Mucosa of rectum (tissue), 2 donors: ENCODE data around the gene PCARE.

ENCODE experiments used
- H3K27ac ChIP-seq, 2 donors: one replicate each; pipeline ENCODE4 v1.7.0; 2013; ENCODE audit warnings: inconsistent platforms in 2 of 2, low read depth in 2 of 2, low read length in 2 of 2
- H3K27me3 ChIP-seq, 2 donors: one replicate each; pipeline ENCODE4 v1.7.0; 2013; ENCODE audit warnings: low read length in 2 of 2; ENCODE audit not compliant: control insufficient read depth in 2 of 2, insufficient read depth in 2 of 2
- H3K36me3 ChIP-seq, 2 donors: one replicate each; pipeline ENCODE4 v1.7.0; 2013; ENCODE audit warnings: low read length in 2 of 2; ENCODE audit not compliant: control insufficient read depth in 2 of 2, insufficient read depth in 2 of 2
- H3K4me1 ChIP-seq, 2 donors: one replicate each; pipeline ENCODE4 v1.7.0; 2013; ENCODE audit warnings: low read length in 2 of 2, mild to moderate bottlenecking in 1 of 2; ENCODE audit not compliant: control insufficient read depth in 2 of 2, insufficient read depth in 2 of 2
- H3K4me3 ChIP-seq, 2 donors: one replicate each; pipeline ENCODE4 v1.7.0; 2013; ENCODE audit warnings: low read length in 2 of 2
- H3K9ac ChIP-seq, 2 donors: one replicate each; pipeline ENCODE4 v1.7.0; 2013; ENCODE audit warnings: low read length in 2 of 2, low read depth in 1 of 2, mild to moderate bottlenecking in 1 of 2
- H3K9me3 ChIP-seq, 2 donors: one replicate each; pipeline ENCODE4 v1.7.0; 2013; ENCODE audit warnings: low read length in 2 of 2; ENCODE audit not compliant: control insufficient read depth in 2 of 2
- donor health status: healthy.
- donor health status: Normal muscosa, but diverticular disease.

The PCARE gene

DNA sequence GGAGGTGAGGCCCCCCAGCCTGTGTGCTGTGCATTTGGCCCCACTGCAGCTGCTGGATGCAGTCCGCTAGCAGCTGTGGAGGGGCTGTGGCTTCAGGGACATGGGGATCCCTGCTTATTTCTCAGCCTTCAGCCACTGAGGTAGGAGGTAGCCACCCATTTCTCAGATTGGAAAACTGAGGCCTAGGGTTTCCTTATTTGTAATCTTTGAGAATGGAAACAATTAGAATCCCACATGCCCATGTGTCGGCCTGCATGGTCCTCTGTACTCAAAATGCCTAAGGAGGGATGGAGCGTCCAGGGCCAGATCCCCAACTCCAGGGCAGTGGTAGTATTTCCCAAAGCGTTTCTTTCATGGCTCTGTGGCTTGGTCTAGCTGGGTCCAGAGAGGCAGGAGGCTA is 51.1 kb downstream of the PCARE start:
- H3K27me3 ChIP-seq: no peaks in the 10 kb centered on the region
- H3K36me3 ChIP-seq: no peaks in the 10 kb centered on the region
- H3K9me3 ChIP-seq: no peaks in the 10 kb centered on the region
- no peak overlapping the region for H3K9ac ChIP-seq
- H3K4me1 ChIP-seq: no peaks in the 10 kb centered on the region
- no peak overlapping the region for H3K27ac ChIP-seq
- no peak overlapping the region for H3K4me3 ChIP-seq

DNA sequence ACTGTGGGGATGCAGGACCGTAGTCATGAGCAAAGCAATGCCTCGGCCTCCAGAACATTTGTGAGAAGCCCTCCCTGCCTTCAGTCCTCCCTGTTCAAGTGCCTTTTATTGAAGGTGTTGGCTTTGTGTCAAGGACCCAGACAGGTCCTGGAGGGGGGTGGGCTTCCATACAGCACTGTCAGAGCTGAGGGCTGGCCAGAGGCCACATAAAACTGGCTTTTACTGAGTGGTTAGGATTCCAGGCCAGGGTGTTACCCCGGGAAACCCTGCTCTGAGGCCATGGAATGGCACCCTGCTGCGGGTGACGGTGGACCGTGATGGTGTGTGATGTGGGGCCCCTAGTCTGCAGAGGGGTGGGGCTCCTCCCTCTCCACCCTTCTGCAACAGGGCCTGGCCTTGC is 51.6 kb downstream of the PCARE start:
- Histone ChIP-seq H3K27me3 (no peaks in the 10 kb centered on the region), H3K4me1 (no peaks in the 10 kb centered on the region), H3K9ac (no peak overlapping the region), H3K4me3 (no peak overlapping the region), H3K9me3 (no peaks in the 10 kb centered on the region), H3K36me3 (no peaks in the 10 kb centered on the region), H3K27ac (no peak overlapping the region)

DNA sequence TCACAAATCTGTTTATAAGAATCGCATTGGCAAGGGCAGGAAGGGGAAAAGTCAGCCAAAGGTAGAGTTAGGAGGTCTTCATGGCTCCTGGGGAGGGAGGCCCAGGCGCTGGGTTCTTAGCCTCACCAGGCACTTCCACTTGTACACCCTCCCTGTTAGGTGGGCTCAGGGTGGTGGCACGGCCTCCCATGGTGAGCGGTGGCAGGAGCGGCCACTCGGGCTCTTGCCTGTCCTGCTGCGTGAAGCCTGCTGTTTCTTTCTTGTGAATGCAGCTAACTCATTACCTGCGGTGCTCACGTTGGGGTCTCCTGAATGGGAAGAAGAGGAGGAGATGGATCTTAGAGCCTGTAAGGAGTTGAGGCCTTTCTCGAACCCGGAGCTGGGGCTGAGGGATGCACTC is 52.4 kb downstream of the PCARE start:
- H3K4me1 ChIP-seq: no peaks in the 10 kb centered on the region
- H3K9ac ChIP-seq: no peak overlapping the region
- no peak overlapping the region for H3K27ac ChIP-seq
- no peaks in the 10 kb centered on the region for H3K27me3 ChIP-seq
- no peaks in the 10 kb centered on the region for H3K9me3 ChIP-seq
- no peak overlapping the region for H3K4me3 ChIP-seq
- no peaks in the 10 kb centered on the region for H3K36me3 ChIP-seq

DNA sequence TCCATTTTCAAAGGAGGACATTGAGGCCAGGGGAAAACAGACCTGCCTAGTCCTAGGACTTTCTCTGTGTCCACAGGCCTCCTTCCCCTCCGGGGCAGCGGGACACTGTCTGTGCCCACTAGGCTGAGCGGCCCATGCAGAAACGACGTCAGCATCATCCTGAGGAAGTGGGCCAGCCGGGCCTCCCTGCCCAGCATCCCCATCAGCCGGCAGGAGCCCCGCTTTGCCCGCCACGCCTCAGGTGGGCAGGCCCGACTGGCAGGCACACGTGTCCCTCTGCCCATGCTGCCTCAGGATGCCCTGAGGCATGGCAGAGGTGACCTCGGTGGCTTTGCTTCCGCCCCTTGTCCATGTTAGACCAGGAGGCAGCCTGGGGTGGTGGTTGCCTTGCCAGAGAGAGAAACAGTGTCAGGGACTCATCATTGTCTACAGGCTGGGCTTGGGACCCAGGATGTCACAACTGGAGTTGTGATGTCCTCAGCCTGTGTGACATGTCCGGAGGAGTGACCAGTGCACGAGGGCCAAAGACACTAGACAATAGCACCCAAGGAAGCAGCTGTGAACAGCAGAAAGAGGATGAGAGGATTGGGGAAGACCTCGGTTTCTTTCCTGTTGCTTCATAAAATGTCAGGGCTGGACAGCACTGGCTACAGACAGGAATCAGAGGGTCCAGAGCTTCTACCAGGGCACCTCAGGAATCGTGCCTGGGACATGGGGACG is 56.4 kb downstream of the PCARE start:
- no peaks in the 10 kb centered on the region for H3K36me3 ChIP-seq
- H3K4me3 ChIP-seq: no peak overlapping the region
- no peaks in the 10 kb centered on the region for H3K27me3 ChIP-seq
- H3K4me1 ChIP-seq: peaks cover 2 to 11% of the 10 kb centered on the region in 2 donors
- no peak overlapping the region for H3K27ac ChIP-seq
- H3K9me3 ChIP-seq: no peaks in the 10 kb centered on the region
- H3K9ac ChIP-seq: no peak overlapping the region

DNA sequence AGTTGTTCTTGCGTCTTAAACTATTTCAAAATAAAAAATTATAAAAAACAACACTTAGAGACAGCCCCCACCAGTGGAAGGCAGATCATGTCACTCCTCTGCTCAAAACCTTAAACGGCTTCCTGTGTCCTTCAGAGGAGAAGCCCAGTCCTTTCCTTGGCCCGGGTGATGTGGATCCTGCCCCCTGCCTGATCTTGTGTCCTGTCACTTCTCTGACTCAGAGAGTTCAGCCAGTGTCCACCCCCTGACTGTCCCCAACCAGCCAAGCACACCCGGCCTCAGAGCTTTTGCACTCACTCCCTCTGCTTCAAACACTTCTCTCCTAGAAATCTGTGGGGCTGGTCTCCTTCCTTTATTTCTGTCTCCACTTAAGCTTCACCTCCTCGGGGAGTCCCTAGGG is 57.8 kb downstream of the PCARE start:
- H3K4me1 ChIP-seq: peaks cover 11 to 12% of the 10 kb centered on the region in 2 donors
- H3K9me3 ChIP-seq: no peaks in the 10 kb centered on the region
- H3K36me3 ChIP-seq: no peaks in the 10 kb centered on the region
- no peaks in the 10 kb centered on the region for H3K27me3 ChIP-seq
- no peak overlapping the region for H3K4me3 ChIP-seq
- H3K27ac ChIP-seq: peak overlapping the region; percentile 17 to 38
- no peak overlapping the region for H3K9ac ChIP-seq

DNA sequence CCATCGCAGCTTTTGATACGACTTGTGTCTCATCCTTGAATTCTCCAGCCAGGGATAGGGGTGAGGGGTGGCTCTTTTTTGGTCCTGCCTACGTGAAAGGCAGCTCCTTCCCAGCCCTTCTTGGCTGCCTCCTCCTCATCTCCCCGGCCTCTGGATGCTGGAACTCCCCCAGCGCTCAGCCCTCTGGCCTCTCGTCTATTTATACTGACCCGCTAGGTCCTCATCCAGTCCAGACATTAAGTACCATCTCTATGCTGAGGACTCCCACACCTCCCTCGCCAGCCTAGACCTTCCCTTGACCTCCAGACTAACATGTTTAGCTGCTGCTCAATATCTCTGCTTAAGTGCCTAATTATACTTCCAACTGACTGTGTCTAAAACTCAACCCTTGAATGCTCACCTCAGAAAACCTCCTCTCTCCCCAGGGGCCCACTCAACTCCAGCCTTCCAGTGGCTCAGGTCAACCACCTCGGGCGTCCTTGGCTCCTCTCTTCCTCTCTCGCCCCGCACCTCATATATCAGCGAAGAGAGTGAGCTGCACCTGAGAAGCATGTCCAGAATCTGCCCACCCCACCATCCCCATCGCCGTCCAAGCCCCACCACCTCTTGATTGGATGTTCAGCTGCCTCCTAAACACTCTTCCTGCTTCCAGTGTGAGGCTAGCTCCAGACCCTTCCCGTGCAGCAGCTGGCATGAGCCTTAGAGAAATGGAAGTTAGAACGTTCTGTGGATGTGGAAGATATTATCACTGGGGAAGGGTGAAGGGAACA is 58.4 kb downstream of the PCARE start:
- Histone ChIP-seq H3K9ac (no peak overlapping the region), H3K27ac (peak overlapping the region; percentile 31 to 61), H3K4me3 (no peak overlapping the region)

DNA sequence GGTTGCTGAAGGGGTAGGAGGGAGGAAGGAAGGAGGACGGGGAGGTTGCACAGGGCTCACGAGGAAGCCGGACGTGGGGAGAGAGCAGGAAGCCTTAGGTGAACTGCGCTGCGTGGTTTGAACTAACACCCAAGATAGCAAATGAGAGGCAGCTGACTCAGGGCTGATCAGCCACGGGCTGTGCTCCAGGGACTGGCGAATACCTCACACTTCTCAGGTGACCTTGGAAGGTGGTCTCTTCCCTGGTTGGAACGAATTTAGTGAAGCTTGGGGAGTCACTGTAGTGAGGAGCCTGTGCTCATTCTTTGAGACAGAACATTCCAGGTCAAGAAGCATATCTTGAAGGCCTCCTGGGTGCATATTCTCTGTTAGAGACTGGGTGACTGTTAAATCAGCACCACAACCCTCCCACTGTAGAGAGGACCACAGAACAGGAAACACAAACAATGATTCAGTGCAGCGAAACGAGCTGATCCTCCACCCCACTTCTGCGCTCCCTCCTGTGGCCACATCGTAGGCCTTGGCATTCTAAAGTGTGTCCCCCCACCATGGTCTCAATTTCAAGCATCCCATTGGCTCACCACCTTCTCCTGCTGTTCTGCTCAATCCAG is 59.4 kb downstream of the PCARE start:
- no peaks in the 10 kb centered on the region for H3K36me3 ChIP-seq
- H3K27me3 ChIP-seq: no peaks in the 10 kb centered on the region
- H3K9me3 ChIP-seq: no peaks in the 10 kb centered on the region
- H3K9ac ChIP-seq: peak overlapping the region in 1 of 2 donors; percentile 10
- no peak overlapping the region for H3K4me3 ChIP-seq
- H3K27ac ChIP-seq: peak overlapping the region; percentile 31 to 61
- peaks cover 16 to 28% of the 10 kb centered on the region in 2 donors for H3K4me1 ChIP-seq

More for the DNA sequence above, 58.4 kb downstream of the PCARE start:
- peaks cover 15 to 18% of the 10 kb centered on the region in 2 donors for H3K4me1 ChIP-seq
- H3K27me3 ChIP-seq: no peaks in the 10 kb centered on the region
- H3K9me3 ChIP-seq: no peaks in the 10 kb centered on the region
- H3K36me3 ChIP-seq: no peaks in the 10 kb centered on the region

DNA sequence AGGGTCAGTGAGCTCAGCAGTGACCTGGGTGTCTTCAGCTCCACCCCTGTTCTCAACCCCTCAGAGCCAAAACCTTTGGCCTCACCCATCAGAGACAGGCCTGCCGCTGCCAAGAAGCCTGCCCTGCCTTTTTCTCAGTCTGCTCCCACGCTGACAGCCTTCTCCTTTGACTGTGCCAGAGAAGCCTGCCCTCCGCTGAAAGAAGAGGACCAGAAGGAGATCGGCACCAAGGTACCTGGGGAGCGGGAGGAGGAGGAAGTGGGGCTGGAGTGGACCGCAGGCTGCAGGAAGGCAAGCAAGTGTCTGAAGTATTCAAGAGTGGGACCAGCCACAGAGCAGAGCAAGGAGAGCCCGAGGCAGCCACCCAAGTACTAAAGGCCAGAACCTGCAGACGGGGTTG is 60.0 kb downstream of the PCARE start:
- Histone ChIP-seq H3K9ac (no peak overlapping the region), H3K4me3 (peak overlapping the region in 1 of 2 donors; percentile 20), H3K27ac (peak overlapping the region in 1 of 2 donors; percentile 61), H3K4me1 (peaks cover 16 to 28% of the 10 kb centered on the region in 2 donors), H3K36me3 (no peaks in the 10 kb centered on the region), H3K27me3 (no peaks in the 10 kb centered on the region), H3K9me3 (no peaks in the 10 kb centered on the region)

DNA sequence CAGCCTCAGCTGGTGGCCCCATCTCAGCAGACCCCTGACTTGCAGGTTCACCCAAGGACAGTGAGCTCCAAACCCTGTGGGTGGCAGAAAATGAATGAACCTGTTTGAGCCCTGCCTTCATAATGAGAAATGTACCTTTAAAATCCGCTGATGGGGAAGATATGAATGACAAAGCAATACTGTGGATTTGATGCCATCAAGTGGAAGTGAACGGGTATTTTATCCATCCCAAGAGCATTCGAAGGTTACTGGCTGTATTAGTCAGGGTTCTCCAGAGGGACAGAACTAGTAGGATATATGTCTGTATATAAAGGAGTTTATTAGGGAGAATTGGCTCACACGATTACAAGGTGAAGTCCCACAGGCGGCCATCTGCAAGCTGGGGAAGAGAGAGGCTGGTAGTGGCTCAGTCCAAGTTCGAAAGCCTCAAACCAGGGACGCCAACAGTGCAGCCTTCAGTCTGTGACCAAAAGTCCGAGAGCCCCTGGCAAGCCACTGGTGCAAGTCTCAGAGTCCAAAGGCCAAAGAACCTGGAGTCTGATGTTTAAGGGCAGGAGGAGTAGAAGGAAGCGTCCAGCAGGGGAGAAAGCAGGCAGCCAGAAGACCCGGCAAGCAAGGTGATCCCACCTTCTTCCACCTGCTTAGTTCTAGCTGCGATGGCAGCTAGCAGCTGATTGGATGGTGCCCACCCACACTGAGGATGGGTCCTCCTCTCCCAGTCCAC is 61.1 kb downstream of the PCARE start:
- Histone ChIP-seq H3K9me3 (no peaks in the 10 kb centered on the region), H3K27ac (peak overlapping the region in 1 of 2 donors; percentile 61), H3K36me3 (no peaks in the 10 kb centered on the region), H3K4me3 (no peak overlapping the region), H3K9ac (no peak overlapping the region), H3K4me1 (peaks cover 16 to 28% of the 10 kb centered on the region in 2 donors), H3K27me3 (no peaks in the 10 kb centered on the region)
